DOHH2 (cell line): ENCODE results near the gene PAOX.

Experiments used
- CTCF ChIP-seq: fragments of 200-600 bp; sonication (generic); IDR thresholded peaks from one replicate; pipeline ENCODE4 v1.5.1; 2014; ENCODE audit warnings: antibody characterized with exemption, mild to moderate bottlenecking, low read depth, low read length; ENCODE audit not compliant: poor library complexity, severe bottlenecking
- EZH2phosphoT487 ChIP-seq: fragments of 200-600 bp; sonication (generic); IDR thresholded peaks from 2 replicates; pipeline ENCODE4 v1.6.1; 2017; ENCODE audit warnings: borderline replicate concordance, mild to moderate bottlenecking, antibody characterized with exemption, low read length, moderate library complexity, mixed read lengths

DNA sequence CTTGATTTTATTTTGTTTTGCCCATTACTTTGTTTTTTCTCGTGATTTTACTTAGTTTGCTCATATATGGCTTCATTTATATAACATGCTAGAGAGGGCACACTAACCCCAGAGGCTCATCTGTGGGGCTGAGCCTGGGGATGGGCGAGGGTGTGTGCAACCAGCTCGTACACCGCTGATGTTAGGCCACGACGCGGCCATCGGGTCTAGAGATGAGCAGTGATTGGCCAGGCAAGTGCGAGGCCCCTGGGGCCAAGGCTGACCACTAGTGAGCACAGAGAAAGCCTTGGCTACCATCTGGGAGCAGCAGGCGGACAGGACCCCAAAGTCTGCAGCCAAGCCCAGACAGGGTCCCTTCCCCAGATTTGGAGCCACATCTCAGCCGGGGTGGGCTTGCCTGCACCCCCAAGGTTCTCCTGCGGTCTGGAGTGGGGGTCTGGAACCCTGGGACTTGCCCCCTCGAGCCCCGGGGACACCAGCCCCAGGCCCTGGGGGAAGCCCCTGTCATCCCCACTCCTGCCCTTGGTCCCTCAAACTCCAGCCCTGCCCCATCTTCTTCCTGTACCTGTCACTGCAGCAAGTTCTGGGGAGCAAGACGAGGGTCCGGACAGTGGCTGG lies 25.0 kb upstream of the PAOX start:
- TF ChIP-seq CTCF (no peak), EZH2phosphoT487 (no peak)
